Mammary epithelial cell (primary cell): ENCODE data around the gene ABCB8.

Experiments used
- CTCF ChIP-seq, 2 donors: IDR thresholded peaks in 1 of 2; conservative IDR thresholded peaks in 1 of 2; 2 replicates each; pipeline ENCODE4 v1.5.1; 2011 to 2012; ENCODE audit warnings: inconsistent platforms in 2 of 2, low read length in 2 of 2, mild to moderate bottlenecking in 2 of 2, control low read depth in 1 of 2, low read depth in 1 of 2; ENCODE audit not compliant: insufficient read depth in 1 of 2; ENCODE audit errors: extremely low read depth in 1 of 2
- EZH2 ChIP-seq: IDR thresholded peaks from 2 replicates; pipeline ENCODE4 v1.6.1; 2012; ENCODE audit warnings: low read length, inconsistent platforms, borderline replicate concordance

- no peak for TF ChIP-seq CTCF (conservative IDR thresholded peaks at IDR 0.05 in 1 of 2, IDR thresholded peaks at IDR 0.05 in 1 of 2; ENCODE audit: extremely low read depth in 1 of 2, insufficient read depth in 1 of 2, low read depth in 1 of 2, low read length in 2 of 2)
- TF ChIP-seq EZH2 = no peak
These were observed 10.9 kb downstream of the ABCB8 start for GRCh38 chr7:151038951-151039849.
